HEK293 (cell line): ENCODE measurements around the gene GPHN.

Experiments
- CTCF ChIA-PET: fragments of 350-600 bp; formaldehyde crosslinking; extraction: SDS; loops from one replicate; lab custom pipeline; 2021; ENCODE audit warnings: antibody characterized with exemption; lab: Yijun Ruan, JAX
- POLR2A ChIA-PET: fragments of 300-600 bp; formaldehyde crosslinking; extraction: SDS; loops from one replicate; lab custom pipeline; 2020; ENCODE audit warnings: antibody characterized with exemption, inconsistent platforms; lab: Yijun Ruan, JAX
- H3K27ac ChIP-seq: fragments of 200-500 bp; sonication (Bioruptor generic); 2 replicates; pipeline ENCODE4 v1.5.1; 2014; ENCODE audit warnings: low read depth, low read length, control low read depth, inconsistent platforms; ENCODE audit errors: extremely low read depth
- H3K36me3 ChIP-seq, 2 experiments: fragments of 200-500 bp in 1 of 2; sonication (Bioruptor generic) in 1 of 2; 1 replicate in 1 of 2; 2 replicates in 1 of 2; pipeline ENCODE4 v1.5.1; 2014 to 2017; ENCODE audit warnings: inconsistent platforms in 2 of 2, low read length in 2 of 2; ENCODE audit not compliant: control insufficient read depth in 2 of 2, insufficient read depth in 1 of 2
- H3K4me1 ChIP-seq: fragments of 200-500 bp; sonication (Bioruptor generic); 2 replicates; pipeline ENCODE4 v1.5.1; 2014; ENCODE audit warnings: mild to moderate bottlenecking, low read length, inconsistent platforms; ENCODE audit not compliant: control insufficient read depth, insufficient read depth
- H3K4me3 ChIP-seq: 2 replicates; pipeline ENCODE4 v1.5.1; 2011; ENCODE audit warnings: low read depth, mild to moderate bottlenecking, control low read depth, low read length, moderate library complexity
- H3K9me3 ChIP-seq: fragments of 200-500 bp; sonication (Bioruptor generic); 2 replicates; pipeline ENCODE4 v1.5.1; 2014; ENCODE audit warnings: low read depth, low read length, inconsistent platforms; ENCODE audit not compliant: control insufficient read depth, insufficient read depth
- EGR2 ChIP-seq: fragments of 450-650 bp; formaldehyde crosslinking; IDR thresholded peaks from 2 replicates; pipeline ENCODE4 v1.5.1; 2016; ENCODE audit warnings: low read depth, missing biosample characterization, missing genetic modification characterization
- GLIS1 ChIP-seq: fragments of 450-650 bp; formaldehyde crosslinking; IDR thresholded peaks from 2 replicates; pipeline ENCODE4 v1.5.1; 2016; ENCODE audit warnings: missing biosample characterization, missing genetic modification characterization
- KLF16 ChIP-seq: fragments of 450-650 bp; formaldehyde crosslinking; IDR thresholded peaks from 2 replicates; pipeline ENCODE4 v1.5.1; 2017; ENCODE audit warnings: missing biosample characterization, missing genetic modification characterization
- KLF17 ChIP-seq: fragments of 450-650 bp; formaldehyde crosslinking; IDR thresholded peaks from 2 replicates; pipeline ENCODE4 v1.5.1; 2016; ENCODE audit warnings: missing biosample characterization, missing genetic modification characterization
- RBAK ChIP-seq: fragments of 450-650 bp; formaldehyde crosslinking; IDR thresholded peaks from 2 replicates; pipeline ENCODE4 v1.5.1; 2016; ENCODE audit warnings: missing biosample characterization, missing genetic modification characterization
- REST ChIP-seq: fragments of 450-650 bp; formaldehyde crosslinking; IDR thresholded peaks from 2 replicates; pipeline ENCODE4 v1.5.1; 2016; ENCODE audit warnings: missing biosample characterization, missing genetic modification characterization
- SCRT1 ChIP-seq: fragments of 450-650 bp; formaldehyde crosslinking; IDR thresholded peaks from 2 replicates; pipeline ENCODE4 v1.5.1; 2016; ENCODE audit warnings: missing biosample characterization, missing genetic modification characterization, borderline replicate concordance
- SETDB1 ChIP-seq: IDR thresholded peaks from one replicate; pipeline ENCODE4 v1.6.1; 2017; ENCODE audit warnings: mild to moderate bottlenecking, low read length, moderate library complexity, mixed read lengths; ENCODE audit not compliant: insufficient read length
- ZNF121 ChIP-seq: fragments of 450-650 bp; formaldehyde crosslinking; IDR thresholded peaks from 2 replicates; pipeline ENCODE4 v1.5.1; 2016; ENCODE audit warnings: missing biosample characterization, missing genetic modification characterization
- ZNF133 ChIP-seq: fragments of 450-650 bp; formaldehyde crosslinking; IDR thresholded peaks from 2 replicates; pipeline ENCODE4 v1.5.1; 2016; ENCODE audit warnings: missing biosample characterization, missing genetic modification characterization
- ZNF202 ChIP-seq: fragments of 450-650 bp; formaldehyde crosslinking; IDR thresholded peaks from 2 replicates; pipeline ENCODE4 v1.5.1; 2016; ENCODE audit warnings: missing biosample characterization, missing genetic modification characterization, borderline replicate concordance
- ZNF211 ChIP-seq: fragments of 450-650 bp; formaldehyde crosslinking; IDR thresholded peaks from 2 replicates; pipeline ENCODE4 v1.5.1; 2016; ENCODE audit warnings: low read depth, missing biosample characterization, missing genetic modification characterization
- ZNF488 ChIP-seq: fragments of 450-650 bp; formaldehyde crosslinking; IDR thresholded peaks from 2 replicates; pipeline ENCODE4 v1.5.1; 2016; ENCODE audit warnings: missing biosample characterization, missing genetic modification characterization
- ZNF544 ChIP-seq: fragments of 450-650 bp; formaldehyde crosslinking; IDR thresholded peaks from 2 replicates; pipeline ENCODE4 v1.5.0; 2017; ENCODE audit warnings: missing biosample characterization, missing genetic modification characterization
- ZNF548 ChIP-seq: fragments of 450-650 bp; formaldehyde crosslinking; IDR thresholded peaks from 2 replicates; pipeline ENCODE4 v1.5.1; 2016; ENCODE audit warnings: missing biosample characterization, missing genetic modification characterization
- ZNF549 ChIP-seq: fragments of 450-650 bp; IDR thresholded peaks from 2 replicates; pipeline ENCODE4 v1.5.1; 2018; ENCODE audit warnings: missing biosample characterization, missing genetic modification characterization, mild to moderate bottlenecking, inconsistent platforms, moderate library complexity
- ZNF555 ChIP-seq: fragments of 450-650 bp; formaldehyde crosslinking; conservative IDR thresholded peaks from 2 replicates; pipeline ENCODE4 v1.5.1; 2017; ENCODE audit warnings: missing biosample characterization, mild to moderate bottlenecking, missing genetic modification characterization, inconsistent platforms
- ZNF558 ChIP-seq: fragments of 450-650 bp; formaldehyde crosslinking; IDR thresholded peaks from 2 replicates; pipeline ENCODE4 v1.5.1; 2016; ENCODE audit warnings: missing biosample characterization, missing genetic modification characterization
- ZNF626 ChIP-seq: fragments of 450-650 bp; sonication (Bioruptor Pico); formaldehyde crosslinking; IDR thresholded peaks from 2 replicates; pipeline ENCODE4 v1.5.1; 2018; ENCODE audit warnings: missing biosample characterization, missing genetic modification characterization, inconsistent platforms
- ZNF658 ChIP-seq: fragments of 450-650 bp; formaldehyde crosslinking; IDR thresholded peaks from 2 replicates; pipeline ENCODE4; 2016; ENCODE audit warnings: missing biosample characterization, missing genetic modification characterization
- ZSCAN23 ChIP-seq: fragments of 450-650 bp; formaldehyde crosslinking; IDR thresholded peaks from 2 replicates; pipeline ENCODE4 v1.5.1; 2016; ENCODE audit warnings: missing biosample characterization, missing genetic modification characterization

GPHN gene

GRCh38 chr14:67133595-67134441, 625.9 kb downstream of the GPHN start (continued):
- TF ChIP-seq ZNF555 (tag by site-specific recombination) (no peak), ZSCAN23 (tag by site-specific recombination) (no peak), SETDB1 (no peak), ZNF626 (no peak), RBAK (tag by site-specific recombination) (no peak), ZNF544 (tag by site-specific recombination) (no peak)

- TF ChIP-seq ZNF548 (tag by site-specific recombination): no peak
- no peak for TF ChIP-seq ZNF558 (tag by site-specific recombination)
- no peak for TF ChIP-seq ZNF488 (tag by site-specific recombination)
- no peak for TF ChIP-seq KLF16
- TF ChIP-seq, all 188 proteins: peak for 0
- ChIA-PET POLR2A (no interaction called here), CTCF (interaction anchor here (0.6 to 0.7 kb wide), 2 partner anchors 513 to 1954 kb away, joined by 3 read pairs; no protein-coding TSS in a partner anchor)
- Histone ChIP-seq H3K36me3 (no peaks in the 10 kb centered on the region; a peak in 1 of 3 replicates), H3K27ac (no peak overlapping the region), H3K4me1 (no peaks in the 10 kb centered on the region), H3K9me3 (no peaks in the 10 kb centered on the region), H3K4me3 (no peak overlapping the region)
These were observed 629.9 kb downstream of the GPHN start for GRCh38 chr14:67137744-67138371.

- H3K4me1 ChIP-seq: no peaks in the 10 kb centered on the region
- no peaks in the 10 kb centered on the region for H3K9me3 ChIP-seq
- H3K27ac ChIP-seq: no peak overlapping the region
- TF ChIP-seq EGR2 (tag by site-specific recombination) (no peak), KLF17 (tag by site-specific recombination) (no peak), SCRT1 (tag by site-specific recombination) (no peak)
- POLR2A ChIA-PET: no interaction called here
- H3K4me3 ChIP-seq: no peak overlapping the region
- H3K36me3 ChIP-seq: no peaks in the 10 kb centered on the region; a peak in 1 of 3 replicates
- CTCF ChIA-PET: interaction anchor here (0.6 kb wide), 1 partner anchor 1103 kb away, joined by 3 read pairs; no protein-coding TSS in a partner anchor
These were observed 632.6 kb downstream of the GPHN start for GRCh38 chr14:67140556-67140955.

GRCh38 chr14:67141146-67141900, 633.4 kb downstream of the GPHN start:
- CTCF ChIA-PET: no interaction called here
- POLR2A ChIA-PET: no interaction called here
- no peaks in the 10 kb centered on the region; a peak in 1 of 3 replicates for H3K36me3 ChIP-seq
- no peaks in the 10 kb centered on the region for H3K4me1 ChIP-seq
- H3K9me3 ChIP-seq: no peaks in the 10 kb centered on the region
- TF ChIP-seq GLIS1: no peak
- TF ChIP-seq REST (tag by site-specific recombination): no peak
- TF ChIP-seq ZNF211 (tag by site-specific recombination): no peak
- no peak for TF ChIP-seq ZNF202 (tag by site-specific recombination)
- TF ChIP-seq ZNF121: no peak
- TF ChIP-seq ZNF549 (tag by site-specific recombination): no peak
- no peak for TF ChIP-seq ZNF133
- no peak for TF ChIP-seq ZNF626
- TF ChIP-seq ZNF658 (tag by site-specific recombination): no peak
- no peak overlapping the region for H3K4me3 ChIP-seq
- H3K27ac ChIP-seq: no peak overlapping the region
